ENCODE results near the gene FBLN1.
"Not testable (repeated sequence)": the region's sequence is repeated elsewhere in the genome, so short reads cannot be mapped to it uniquely, and the experiment has no call there.

DNA sequence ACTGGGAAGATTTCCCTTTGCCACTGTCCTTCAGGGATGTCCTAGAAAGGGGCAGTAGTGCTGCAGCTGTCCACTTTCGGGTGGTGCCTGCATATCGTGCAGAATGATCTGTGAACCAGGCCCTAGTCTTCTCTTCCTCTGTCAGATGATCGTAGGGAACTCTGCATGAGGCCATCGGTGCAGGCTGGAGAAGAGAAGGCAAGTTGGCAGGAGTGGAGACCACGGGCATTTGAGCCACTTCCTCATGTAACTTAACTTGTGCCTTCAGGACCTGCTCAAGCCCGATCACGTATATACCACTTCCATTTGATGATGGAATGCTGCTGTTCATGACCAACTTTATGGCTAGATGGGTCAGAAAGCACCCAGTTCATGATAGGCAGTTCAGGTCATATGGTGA lies 55.2 kb downstream of the FBLN1 start:
- TF ChIP-seq POLR2A (IDR thresholded peaks at IDR 0.05; ENCODE audit: low read length); GATA1 (IDR thresholded peaks at IDR 0.05; ENCODE audit: low read depth, low read length): not testable (repeated sequence)
